NCI-H1092 treated with DMSO at 0.1 percent for 48 hours (cell line): Measurements from ENCODE around the gene MYO1F.
"Not testable (repeated sequence)": the region's sequence is repeated elsewhere in the genome, so short reads cannot be mapped to it uniquely, and the experiment has no call there.

Source experiments
- DNase-seq: peaks from one replicate; lab custom pipeline; 2025; lab: John Stamatoyannopoulos, UW

Gene MYO1F

GRCh38 chr19:8564866-8565265 is 12.4 kb downstream of the MYO1F start:
- not testable (repeated sequence) for DNase-seq

DNA sequence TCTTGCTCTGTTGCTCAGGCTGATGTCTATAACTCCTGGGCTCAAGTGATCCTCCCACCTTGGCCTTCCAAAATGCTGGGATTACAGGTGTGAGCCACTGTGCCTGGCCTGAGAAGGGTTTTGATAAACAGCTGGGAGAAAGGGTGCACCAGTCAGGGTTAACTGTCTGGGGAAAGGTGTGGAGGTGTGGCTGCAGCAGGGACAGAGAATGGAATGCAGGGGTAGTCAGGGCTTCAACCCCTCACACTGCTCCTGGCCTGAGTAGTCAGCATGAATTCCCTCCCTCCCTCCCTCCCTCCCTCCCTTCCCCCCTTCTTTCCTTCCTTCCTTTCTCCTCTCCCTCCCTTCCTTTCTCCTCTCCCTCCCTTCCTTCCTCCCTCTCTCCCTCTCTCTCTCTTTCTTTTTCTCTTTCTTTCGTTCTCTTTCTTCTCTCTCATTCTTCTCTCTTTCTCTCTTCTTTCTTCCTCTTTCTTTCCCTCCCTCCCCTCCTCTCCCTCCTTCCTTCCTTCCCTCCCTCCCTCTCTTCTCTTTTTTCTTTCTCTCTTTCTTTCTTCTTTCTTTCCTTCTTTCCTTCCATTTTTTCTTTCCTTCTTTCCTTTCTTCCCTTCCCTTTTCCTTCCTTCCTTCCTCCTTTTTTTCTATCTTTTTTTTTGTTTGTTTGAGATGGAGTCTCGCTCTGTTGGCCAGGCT is 16.0 kb downstream of the MYO1F start:
- no peak for DNase-seq

DNA sequence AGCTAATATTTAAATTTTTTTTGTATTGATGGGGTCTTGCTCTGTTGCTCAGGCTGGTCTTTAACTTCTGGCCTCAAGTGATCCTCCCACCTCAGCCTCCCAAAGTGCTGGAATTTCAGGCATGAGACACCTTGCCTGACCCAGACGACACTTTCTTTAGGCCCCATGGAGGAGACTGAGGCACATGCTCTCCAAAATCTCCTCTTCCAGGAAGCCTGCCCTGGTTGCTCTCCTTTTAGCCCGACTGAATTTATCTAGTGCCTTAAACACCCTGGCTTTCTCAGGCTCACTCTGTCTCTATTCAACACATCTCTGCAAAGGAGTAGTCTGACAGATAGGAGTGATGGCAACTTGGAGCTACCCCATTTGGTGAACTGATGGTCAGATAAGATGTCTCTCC is 18.9 kb downstream of the MYO1F start:
- no peak for DNase-seq

DNA sequence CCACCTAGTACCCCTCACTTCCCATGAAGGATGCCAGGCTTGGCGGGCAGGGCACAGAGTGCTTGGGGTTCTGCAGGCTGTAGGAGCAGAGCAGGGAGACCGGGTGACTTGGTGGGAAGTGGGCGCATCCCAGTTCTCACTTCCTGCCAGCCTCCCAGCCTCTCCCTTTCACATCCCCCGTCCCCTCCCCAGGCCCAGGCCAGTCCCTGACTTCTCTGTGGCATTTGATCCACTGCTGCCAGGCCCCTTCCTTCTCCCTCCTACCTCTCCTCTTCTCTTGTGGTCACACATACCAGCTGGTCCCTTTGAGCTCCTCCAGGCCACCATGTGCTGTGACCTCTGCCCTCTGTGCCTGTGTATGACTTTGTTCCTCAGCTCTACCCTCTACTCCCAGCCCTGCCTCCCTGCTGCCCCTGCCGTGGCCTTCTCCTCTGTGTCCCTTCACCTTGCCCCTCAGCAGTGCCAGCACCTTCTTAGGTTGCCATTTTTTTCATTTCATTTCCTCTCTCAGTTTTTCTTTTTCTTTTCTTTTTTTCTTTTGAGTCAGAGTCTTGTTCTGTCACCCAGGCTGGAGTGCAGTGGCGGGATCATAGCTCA is 19.5 kb downstream of the MYO1F start:
- DNase-seq = no peak

GRCh38 chr19:8553729-8554128 is 23.5 kb downstream of the MYO1F start:
- DNase-seq = not testable (repeated sequence)

GRCh38 chr19:8552810-8553209 is 24.4 kb downstream of the MYO1F start:
- DNase-seq = no peak

DNA sequence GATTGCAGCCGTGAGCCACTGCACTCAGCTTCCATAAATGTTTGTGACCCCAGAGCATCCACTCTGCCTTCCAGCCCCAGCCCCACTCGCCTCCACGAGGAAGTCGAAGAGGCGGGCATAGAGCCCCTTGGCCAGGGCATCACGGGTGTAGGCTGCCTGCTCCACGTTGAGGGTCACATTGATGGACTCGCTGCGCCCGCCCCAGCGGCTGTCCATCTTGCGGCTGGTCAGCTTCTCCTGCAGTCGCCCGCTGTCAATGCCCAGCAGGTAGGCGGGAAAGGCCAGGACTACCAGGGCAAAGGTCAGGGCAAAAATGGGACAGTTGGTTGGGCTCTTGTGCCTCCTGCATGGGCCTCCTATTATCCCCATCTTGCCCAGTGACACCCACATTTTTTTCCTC is 27.2 kb downstream of the MYO1F start:
- no peak for DNase-seq

DNA sequence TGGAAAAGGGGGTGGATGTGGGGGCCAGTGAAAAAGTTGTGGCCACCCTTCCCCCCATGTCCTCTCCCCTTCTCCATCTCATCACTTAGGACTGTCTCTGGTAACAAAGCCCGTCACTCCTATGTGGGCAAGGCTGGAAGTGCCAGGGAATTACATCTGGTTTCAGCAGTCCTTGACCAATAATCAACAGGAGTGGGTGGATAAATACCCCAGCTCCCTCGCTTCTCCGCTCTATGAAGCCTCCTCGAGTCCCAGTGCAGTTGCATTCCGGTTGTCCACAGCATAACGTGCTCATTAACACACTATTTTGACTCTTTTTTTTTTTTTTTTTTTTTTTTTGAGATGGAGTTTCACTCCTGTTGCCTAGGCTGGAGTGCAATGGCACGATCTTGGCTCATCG is 31.5 kb downstream of the MYO1F start:
- DNase-seq = no peak

- DNase-seq = no peak
These were observed 33.1 kb downstream of the MYO1F start for GRCh38 chr19:8544168-8544567.

DNA sequence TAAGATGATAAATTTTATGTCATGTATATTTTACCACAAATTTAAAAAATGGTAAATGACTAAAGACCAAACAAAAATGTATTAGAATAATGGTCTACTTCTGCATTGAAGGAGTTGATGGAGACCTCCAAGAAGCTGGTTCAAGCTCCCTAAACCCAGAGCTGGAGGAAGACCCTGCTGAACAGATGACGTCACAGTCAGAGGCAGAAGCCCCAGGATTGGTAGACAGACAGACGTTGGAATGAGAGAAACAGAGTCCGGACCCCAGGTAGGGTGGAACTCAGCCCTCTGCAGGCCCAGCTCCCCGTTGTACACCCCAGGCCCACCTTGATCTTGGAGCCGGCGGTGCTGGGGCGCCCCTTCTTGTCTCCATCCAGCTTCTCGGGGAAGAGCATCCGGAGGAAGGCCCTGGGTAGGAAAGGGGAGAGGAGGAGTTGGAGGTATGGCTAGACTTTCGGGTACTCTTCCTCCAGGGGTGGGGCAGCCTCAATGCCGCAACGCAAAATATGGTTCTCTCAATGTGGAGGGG is 37.6 kb downstream of the MYO1F start:
- DNase-seq = no peak

GRCh38 chr19:8537099-8537498 is 40.1 kb downstream of the MYO1F start:
- no peak for DNase-seq

DNA sequence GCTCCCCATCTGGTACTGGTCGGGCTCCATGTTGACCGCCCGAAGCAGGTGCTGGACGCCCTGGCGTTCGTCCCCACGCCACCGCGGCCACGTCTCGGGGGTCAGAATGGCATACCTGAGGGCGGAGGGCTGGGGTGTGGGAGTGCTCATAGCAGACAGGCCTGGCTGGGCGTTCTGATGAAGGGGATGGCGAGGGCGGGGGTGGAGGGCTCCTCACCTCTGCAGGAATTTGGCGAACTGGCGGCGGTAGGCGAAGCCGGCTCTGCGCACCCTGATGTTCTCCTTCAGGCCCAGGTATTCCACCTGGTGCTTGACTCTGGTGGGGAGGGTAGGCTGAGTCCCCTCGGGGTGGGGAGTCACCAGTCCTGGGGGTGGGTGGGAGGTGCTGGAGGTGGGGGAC is 41.0 kb downstream of the MYO1F start:
- DNase-seq = no peak

DNA sequence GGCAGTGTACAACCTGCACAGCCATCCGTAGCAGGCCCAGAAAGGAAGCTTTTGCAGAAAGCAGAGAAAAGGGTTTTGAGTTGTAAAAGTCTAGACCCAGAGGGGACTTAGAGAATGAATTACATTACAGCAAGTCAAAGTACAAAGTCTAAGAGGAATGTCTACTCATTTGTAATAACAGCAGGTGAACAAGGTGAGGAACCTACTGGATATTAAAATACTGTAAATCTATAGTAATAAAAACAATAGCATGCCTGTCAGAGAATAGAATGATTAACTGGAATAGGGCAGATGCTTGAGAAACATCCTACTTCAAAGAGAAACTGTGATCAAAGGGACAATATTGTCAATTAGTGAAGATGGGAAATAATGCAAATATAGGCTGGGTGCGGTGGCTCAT is 45.0 kb downstream of the MYO1F start:
- DNase-seq = no peak

DNA sequence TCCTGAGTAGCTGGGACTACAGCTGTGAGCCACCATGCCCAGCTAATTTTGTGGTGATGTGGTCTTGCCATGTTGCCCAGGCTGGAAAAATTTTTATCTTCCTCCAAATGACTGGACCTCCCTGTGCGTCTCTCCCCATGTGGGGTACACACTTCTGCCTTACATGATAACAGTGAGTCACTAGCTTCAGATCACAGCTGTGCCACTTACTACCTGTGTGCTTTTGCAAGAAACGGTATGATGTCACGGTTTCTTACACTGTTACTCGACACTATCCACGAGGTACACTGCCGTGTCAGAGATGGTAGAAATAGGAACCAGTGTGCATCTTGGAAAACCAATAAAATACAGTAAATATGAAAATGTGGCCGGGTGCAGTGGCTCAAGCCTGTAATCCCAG is 45.8 kb downstream of the MYO1F start:
- no peak for DNase-seq

- no peak for DNase-seq
These were observed 47.1 kb downstream of the MYO1F start for GRCh38 chr19:8530061-8530679.

GRCh38 chr19:8529369-8530006 is 47.8 kb downstream of the MYO1F start:
- DNase-seq = no peak

DNA sequence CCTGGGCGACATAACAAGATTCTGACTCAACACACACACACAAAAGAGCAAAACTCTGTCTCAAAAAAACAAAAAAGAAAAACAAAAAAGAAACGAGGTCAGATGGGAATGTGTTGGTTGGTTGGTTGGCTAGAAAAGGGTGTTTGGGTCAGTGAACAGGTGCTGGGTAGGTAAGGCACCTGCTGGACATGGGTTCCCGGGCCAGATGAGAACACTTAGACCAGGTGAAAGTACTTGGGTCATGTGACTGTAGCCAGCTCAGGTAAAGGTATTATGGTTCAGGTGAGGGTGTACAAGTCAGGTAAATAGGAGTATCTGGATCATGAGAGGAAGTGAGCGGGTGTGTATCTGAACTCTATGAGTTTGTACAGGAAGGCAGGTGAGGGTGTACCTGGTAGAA is 48.7 kb downstream of the MYO1F start:
- DNase-seq = no peak

DNA sequence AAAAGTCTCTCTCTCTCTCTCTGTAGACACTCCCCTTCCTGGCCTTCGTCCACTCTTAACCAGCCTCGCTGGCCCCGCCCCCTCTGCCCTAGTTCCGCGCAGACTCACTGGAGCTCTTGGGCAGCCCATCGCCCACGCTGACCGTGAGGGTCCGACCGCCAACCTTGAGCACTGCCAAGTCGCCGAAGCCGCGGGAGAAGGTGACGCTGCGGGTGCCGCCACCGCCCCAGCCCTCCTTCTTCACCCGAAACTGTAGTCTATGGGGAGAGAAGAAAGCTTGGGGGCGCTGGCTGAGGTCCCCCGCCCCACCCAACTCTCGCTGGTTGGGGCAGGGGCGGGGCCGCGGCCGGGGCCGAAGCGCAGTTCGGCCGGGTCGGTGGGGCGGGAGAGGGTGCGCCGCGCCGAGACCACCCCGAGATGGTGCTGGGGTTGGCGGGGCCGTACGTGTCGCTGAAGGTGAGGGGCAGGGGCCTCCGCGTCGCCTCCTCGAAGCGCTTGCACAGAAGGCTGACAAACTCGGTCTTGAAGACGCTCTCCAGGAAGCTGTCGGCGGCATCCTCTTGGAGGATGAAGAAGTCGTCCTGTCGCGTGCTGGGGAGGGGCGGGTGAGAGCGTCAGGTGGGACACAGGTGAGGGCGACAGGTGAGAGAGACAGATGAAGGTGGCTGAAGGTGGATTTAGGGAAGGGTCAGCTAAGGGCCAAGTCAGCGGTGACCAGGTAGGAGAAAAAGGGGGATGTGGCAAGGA is 50.7 kb downstream of the MYO1F start:
- peak; percentile 79 for DNase-seq

DNA sequence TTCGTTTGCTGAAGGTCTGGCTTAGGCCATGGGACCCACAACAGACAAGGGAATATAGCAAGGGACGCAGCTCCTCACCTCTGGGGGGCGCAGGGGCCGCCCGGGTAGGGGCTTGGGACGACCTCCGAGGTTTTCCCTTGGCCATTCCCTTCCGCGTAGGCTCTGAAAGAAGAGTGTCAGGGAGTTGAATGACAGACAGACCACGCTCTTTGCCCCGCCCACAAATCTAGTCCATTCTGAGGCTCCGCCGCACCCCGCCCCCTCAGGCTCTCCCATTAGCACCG is 51.9 kb downstream of the MYO1F start:
- DNase-seq = no peak

DNA sequence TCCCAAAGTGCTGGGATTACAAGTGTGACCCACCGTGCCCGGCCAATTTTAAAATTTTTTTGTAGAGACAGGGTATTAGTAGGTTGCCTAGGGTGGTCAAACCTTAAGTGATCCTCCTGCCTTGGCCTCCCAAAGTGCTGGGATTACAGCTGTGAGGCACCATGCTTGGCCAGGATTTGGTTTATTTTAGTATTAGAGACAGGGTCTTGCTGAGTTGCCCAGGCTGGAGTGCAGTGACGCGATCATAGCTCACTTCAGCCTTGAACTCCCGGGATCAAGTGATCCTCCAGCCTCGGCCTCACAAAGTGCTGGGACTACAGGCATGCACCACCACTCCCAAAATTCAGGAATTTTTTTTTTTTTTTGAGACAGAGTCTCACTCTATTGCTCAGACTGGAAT is 57.9 kb downstream of the MYO1F start:
- no peak for DNase-seq

- no peak for DNase-seq
These were observed 58.7 kb downstream of the MYO1F start for GRCh38 chr19:8518536-8518935.
